ENCODE results near the gene ELMO3.

GRCh38 chr16:67249178-67250044, 50.5 kb downstream of the ELMO3 start:
- TF ChIP-seq CTCF (IDR thresholded peaks at IDR 0.05) (no peak), SIN3A (IDR thresholded peaks at IDR 0.05; ENCODE audit: borderline replicate concordance, insufficient read depth, low read depth, low read length) (no peak), POLR2AphosphoS5 (IDR thresholded peaks at IDR 0.05; ENCODE audit: low read depth, low read length) (no peak)
